Thymus (tissue), 11 donors: Measurements from ENCODE around the gene ECHS1. TPM values are rescaled to one million over a fixed set of nuclear protein-coding genes. Genes with fewer than 3 reads are reported as not detected.

Experiments
- DNase-seq, 9 donors: peaks; one replicate each; pipeline ENCODE4 v3.0.0-alpha.2; 2013; ENCODE audit warnings: low spot score in 9 of 9, low read depth in 6 of 9, missing footprints in 1 of 9
- H3K27ac ChIP-seq, 2 donors: one replicate each; pipeline ENCODE4 v1.5.1; 2013; ENCODE audit warnings: control low read depth in 1 of 2, low read depth in 1 of 2, low read length in 1 of 2, mild to moderate bottlenecking in 1 of 2, moderate library complexity in 1 of 2
- H3K27me3 ChIP-seq, 2 donors: one replicate each; pipeline ENCODE4 v1.5.1; 2013; ENCODE audit warnings: low read length in 1 of 2; ENCODE audit not compliant: control insufficient read depth in 2 of 2, insufficient read depth in 1 of 2
- H3K36me3 ChIP-seq, 2 donors: one replicate each; pipeline ENCODE4 v1.5.1; 2013; ENCODE audit warnings: low read length in 1 of 2, mild to moderate bottlenecking in 1 of 2, moderate library complexity in 1 of 2; ENCODE audit not compliant: control insufficient read depth in 2 of 2, insufficient read depth in 2 of 2
- H3K4me1 ChIP-seq, 2 donors: one replicate each; pipeline ENCODE4 v1.5.1; 2013; ENCODE audit warnings: low read length in 2 of 2; ENCODE audit not compliant: control insufficient read depth in 2 of 2, insufficient read depth in 2 of 2
- H3K4me3 ChIP-seq, 2 donors: one replicate each; pipeline ENCODE4 v1.5.1; 2013; ENCODE audit warnings: low read length in 2 of 2, control low read depth in 1 of 2, mild to moderate bottlenecking in 1 of 2
- H3K9me3 ChIP-seq, 2 donors: one replicate each; pipeline ENCODE4 v1.5.1; 2013; ENCODE audit warnings: low read length in 1 of 2, mild to moderate bottlenecking in 1 of 2; ENCODE audit not compliant: control insufficient read depth in 2 of 2, insufficient read depth in 1 of 2
- WGBS: extraction: QIAGEN DNeasy Blood & Tissue Kit; methylation state at CpG from one replicate; pipeline ENCODE4 v1.1.7; 2013; 5-methylcytosine and 5-hydroxymethylcytosine counted together
- polyA plus RNA-seq: library from polyadenylated mRNA; stranded (reverse); fragments of 200-250 nt; gene quantifications from one replicate; pipeline ENCODE4 v1.2.3, GENCODE V29; 2013
- total RNA-seq: library from RNA; stranded (reverse); fragments of 120-200 nt; gene quantifications from one replicate; pipeline ENCODE4 v1.2.4, GENCODE V29; 2013
- donor health status: healthy.

ECHS1 gene
- total and polyA plus RNA-seq, 2 donors: 39.8 to 54.9 TPM

GRCh38 chr10:133351408-133352318, 21.5 kb downstream of the ECHS1 start:
- H3K27ac ChIP-seq: no peak overlapping the region
- no peak overlapping the region for H3K4me3 ChIP-seq
- H3K4me1 ChIP-seq: peaks cover 4 to 6% of the 10 kb centered on the region in 2 donors
- H3K27me3 ChIP-seq: peaks cover 3 to 27% of the 10 kb centered on the region in 2 donors
- H3K36me3 ChIP-seq: no peaks in the 10 kb centered on the region
- no peaks in the 10 kb centered on the region for H3K9me3 ChIP-seq
- 79% methylated on average over 24 of the region's 24 CpGs for WGBS
- no peak for DNase-seq

GRCh38 chr10:133350950-133351329, 22.2 kb downstream of the ECHS1 start:
- Histone ChIP-seq H3K27ac (no peak overlapping the region), H3K4me1 (peaks cover 0 to under 1% of the 10 kb centered on the region in 2 donors), H3K36me3 (no peaks in the 10 kb centered on the region), H3K27me3 (peaks cover 3 to 24% of the 10 kb centered on the region in 2 donors), H3K9me3 (no peaks in the 10 kb centered on the region), H3K4me3 (no peak overlapping the region)
- no peak for DNase-seq
- WGBS: 67% methylated on average over 13 of the region's 13 CpGs

GRCh38 chr10:133350283-133350949, 22.7 kb downstream of the ECHS1 start:
- H3K27me3 ChIP-seq: peaks cover 3 to 20% of the 10 kb centered on the region in 2 donors
- no peaks in the 10 kb centered on the region for H3K36me3 ChIP-seq
- H3K9me3 ChIP-seq: peaks cover 0 to 1% of the 10 kb centered on the region in 2 donors
- H3K27ac ChIP-seq: no peak overlapping the region
- no peak for DNase-seq
- H3K4me1 ChIP-seq: no peaks in the 10 kb centered on the region
- WGBS: 92% methylated on average over 12 of the region's 12 CpGs
- H3K4me3 ChIP-seq: no peak overlapping the region

GRCh38 chr10:133349577-133350011, 23.6 kb downstream of the ECHS1 start:
- WGBS: 83% methylated on average over 9 of the region's 9 CpGs
- Histone ChIP-seq H3K36me3 (no peaks in the 10 kb centered on the region), H3K27me3 (peaks cover 3 to 27% of the 10 kb centered on the region in 2 donors), H3K4me1 (no peaks in the 10 kb centered on the region), H3K9me3 (peaks cover 0 to 4% of the 10 kb centered on the region in 2 donors), H3K27ac (no peak overlapping the region), H3K4me3 (no peak overlapping the region)
- no peak for DNase-seq

GRCh38 chr10:133349160-133349568, 24.0 kb downstream of the ECHS1 start:
- WGBS: 91% methylated on average over 8 of the region's 8 CpGs
- H3K27me3 ChIP-seq: peaks cover 3 to 28% of the 10 kb centered on the region in 2 donors

GRCh38 chr10:133347710-133348517, 25.2 kb downstream of the ECHS1 start:
- no peak overlapping the region for H3K27ac ChIP-seq
- 68% methylated on average over 16 of the region's 16 CpGs for WGBS
- H3K4me1 ChIP-seq: no peaks in the 10 kb centered on the region
- peaks cover 0 to 4% of the 10 kb centered on the region in 2 donors for H3K9me3 ChIP-seq
- no peak overlapping the region for H3K4me3 ChIP-seq
- DNase-seq: no peak
- H3K36me3 ChIP-seq: no peaks in the 10 kb centered on the region
- H3K27me3 ChIP-seq: peaks cover 7 to 36% of the 10 kb centered on the region in 2 donors

More at GRCh38 chr10:133349160-133349568, 24.0 kb downstream of the ECHS1 start:
- Histone ChIP-seq H3K9me3 (peaks cover 0 to 4% of the 10 kb centered on the region in 2 donors), H3K4me1 (no peaks in the 10 kb centered on the region), H3K36me3 (no peaks in the 10 kb centered on the region), H3K27ac (no peak overlapping the region), H3K4me3 (no peak overlapping the region)
- DNase-seq: no peak

- Histone ChIP-seq H3K4me1 (no peaks in the 10 kb centered on the region), H3K27ac (no peak overlapping the region), H3K9me3 (peaks cover 0 to 4% of the 10 kb centered on the region in 2 donors), H3K27me3 (peaks cover 7 to 45% of the 10 kb centered on the region in 2 donors), H3K4me3 (no peak overlapping the region), H3K36me3 (no peaks in the 10 kb centered on the region)
- WGBS: 52% methylated on average over 11 of the region's 11 CpGs
- DNase-seq: no peak
Measured at GRCh38 chr10:133346413-133346812, 26.7 kb downstream of the ECHS1 start.

- Histone ChIP-seq H3K4me3 (no peak overlapping the region), H3K27me3 (peaks cover 9 to 54% of the 10 kb centered on the region in 2 donors), H3K4me1 (no peaks in the 10 kb centered on the region), H3K36me3 (no peaks in the 10 kb centered on the region), H3K9me3 (peaks cover 0 to 4% of the 10 kb centered on the region in 2 donors), H3K27ac (no peak overlapping the region)
- WGBS: 78% methylated on average over 5 of the region's 5 CpGs
- no peak for DNase-seq
Measured at GRCh38 chr10:133344236-133344635, 28.9 kb downstream of the ECHS1 start.
